Naive thymus-derived CD8-positive, alpha-beta T cell (primary cell): ENCODE results near the gene IFNE. TPM values are rescaled to one million over a fixed set of nuclear protein-coding genes. Genes with fewer than 3 reads are reported as not detected.
A peak's percentile ranks its signal among the peaks of the same experiment; 100 is the strongest.

Experiments used
- ATAC-seq, 2 donors: fragments of 150-1000 bp; cut with Tn5 transposase in 1 of 2; sonication (Bioruptor Pico), chemical (Tn5 transposase) in 1 of 2; 1 replicate in 1 of 2; 2 replicates in 1 of 2; pipeline ENCODE4 v1.10.0; 2021; ENCODE audit warnings: mild to moderate bottlenecking in 2 of 2, moderate library complexity in 2 of 2
- POLR2A ChIA-PET: fragments of 350-600 bp; sonication (Branson Sonifier 250); formaldehyde crosslinking; loops from one replicate; lab custom pipeline; 2021; ENCODE audit warnings: antibody characterized with exemption; lab: Charles Lee
- DNase-seq, 10 donors: peaks; one replicate each; pipeline versions ENCODE4 v3.0.0 to v3.0.0-alpha.2; 2020 to 2022
- H3K27ac Mint-ChIP-seq, 10 donors: one replicate each; pipeline ENCODE4 v1.8.0; 2020 to 2022; ENCODE audit warnings: mild to moderate bottlenecking in 10 of 10, mixed read lengths in 10 of 10, moderate library complexity in 4 of 10, inconsistent platforms in 1 of 10
- H3K27me3 Mint-ChIP-seq, 5 donors: one replicate each; pipeline ENCODE4 v1.8.0; 2021 to 2022; ENCODE audit warnings: mixed read lengths in 5 of 5
- H3K36me3 Mint-ChIP-seq, 3 donors: one replicate each; pipeline ENCODE4 v1.8.0; 2020 to 2022; ENCODE audit warnings: mixed read lengths in 3 of 3, mild to moderate bottlenecking in 2 of 3, inconsistent platforms in 1 of 3
- H3K4me1 Mint-ChIP-seq, 4 donors: one replicate each; pipeline ENCODE4 v1.8.0; 2021 to 2022; ENCODE audit warnings: mixed read lengths in 4 of 4
- H3K4me3 Mint-ChIP-seq, 10 donors: one replicate each; pipeline ENCODE4 v1.8.0; 2020 to 2022; ENCODE audit warnings: mild to moderate bottlenecking in 10 of 10, mixed read lengths in 10 of 10, moderate library complexity in 6 of 10, inconsistent platforms in 1 of 10
- H3K9me3 Mint-ChIP-seq, 9 donors: one replicate each; pipeline ENCODE4 v1.8.0; 2020 to 2022; ENCODE audit warnings: mixed read lengths in 9 of 9, mild to moderate bottlenecking in 3 of 9, inconsistent platforms in 1 of 9, moderate library complexity in 1 of 9
- polyA plus RNA-seq, 3 donors: library from polyadenylated mRNA; unstranded; fragments of 300-500 nt; fragmentation: Illumina TruSeq; gene quantifications; one replicate each; pipeline ENCODE4 v1.2.3, GENCODE V29; 2021
- total RNA-seq, 8 experiments: library from RNA in 2 of 8; stranded (reverse) in 2 of 8; gene quantifications; one replicate each; pipeline ENCODE4 v1.2.3 and lab custom pipeline; 2021 to 2026

Gene IFNE
- total RNA-seq (under 1 TPM; 0.23 to 0.44 TPM), polyA plus RNA-seq (not detected), total RNA-seq (lab: John Stamatoyannopoulos, UW) (0 to 0.43 (median 0.07) reads per million in 6 experiments)

- Mint-ChIP-seq H3K4me1 (peaks cover 0 to 6% (median 3%) of the 10 kb centered on the region in 4 donors), H3K4me3 (no peak within 1 kb of the TSS), H3K9me3 (peaks cover 4 to 23% (median 13%) of the 10 kb centered on the region in 9 donors), H3K27me3 (no peaks in the 10 kb centered on the region), H3K36me3 (peaks cover 2 to 17% (median 15%) of the 10 kb centered on the region in 3 donors), H3K27ac (no peak within 1 kb of the TSS)
- DNase-seq (no peak), ATAC-seq (no peak)
- POLR2A ChIA-PET, result no interaction called here
Observed at GRCh38 chr9:21482213-21482612, at the start of gene IFNE. Gene IFNE, minus strand, starts transcription at chr9:21482313. Its CDS starts 619 bp downstream, at chr9:21481694.

GRCh38 chr9:21528123-21528808 lies 46.2 kb upstream of the IFNE start:
- POLR2A ChIA-PET, result no interaction called here
- H3K4me1 Mint-ChIP-seq, result peaks cover 0 to 3% (median 0%) of the 10 kb centered on the region in 4 donors
- no peak overlapping the region for H3K27ac Mint-ChIP-seq
- H3K9me3 Mint-ChIP-seq, result peaks cover 0 to 4% (median 0%) of the 10 kb centered on the region in 9 donors
- H3K27me3 Mint-ChIP-seq, result peaks cover 0 to 15% (median 0%) of the 10 kb centered on the region in 5 donors
- DNase-seq (no peak), ATAC-seq (no peak)
- peaks cover 6 to 17% (median 14%) of the 10 kb centered on the region in 3 donors for H3K36me3 Mint-ChIP-seq
- H3K4me3 Mint-ChIP-seq, result no peak overlapping the region

GRCh38 chr9:21527579-21527978 lies 45.5 kb upstream of the IFNE start:
- Mint-ChIP-seq H3K27me3 (peaks cover 0 to 17% (median 0%) of the 10 kb centered on the region in 5 donors), H3K4me3 (no peak overlapping the region), H3K9me3 (peaks cover 0 to 8% (median 0%) of the 10 kb centered on the region in 9 donors), H3K36me3 (peaks cover 6 to 17% (median 14%) of the 10 kb centered on the region in 3 donors), H3K4me1 (peaks cover 0 to 3% (median 0%) of the 10 kb centered on the region in 4 donors), H3K27ac (no peak overlapping the region)
- DNase-seq (no peak), ATAC-seq (no peak)
- POLR2A ChIA-PET, result no interaction called here

- H3K9me3 Mint-ChIP-seq, result peaks cover 0 to 8% (median 0%) of the 10 kb centered on the region in 9 donors
- H3K4me3 Mint-ChIP-seq, result no peak overlapping the region
- H3K27me3 Mint-ChIP-seq, result peaks cover 0 to 17% (median 0%) of the 10 kb centered on the region in 5 donors
- H3K27ac Mint-ChIP-seq, result peak overlapping the region in 1 of 10 donors; percentile 39
- peaks cover 0 to 3% (median 0%) of the 10 kb centered on the region in 4 donors for H3K4me1 Mint-ChIP-seq
- POLR2A ChIA-PET, result no interaction called here
- H3K36me3 Mint-ChIP-seq, result peaks cover 3 to 21% (median 17%) of the 10 kb centered on the region in 3 donors
- ATAC-seq, result no peak
- no peak for DNase-seq
Observed at GRCh38 chr9:21525174-21525573, 43.1 kb upstream of the IFNE start.

GRCh38 chr9:21524099-21524830 lies 42.2 kb upstream of the IFNE start:
- Mint-ChIP-seq H3K27me3 (peaks cover 0 to 19% (median 0%) of the 10 kb centered on the region in 5 donors), H3K4me1 (peaks cover 0 to 2% (median 0%) of the 10 kb centered on the region in 4 donors), H3K36me3 (peaks cover 2 to 20% (median 14%) of the 10 kb centered on the region in 3 donors), H3K4me3 (no peak overlapping the region), H3K9me3 (peaks cover 0 to 8% (median 0%) of the 10 kb centered on the region in 9 donors), H3K27ac (no peak overlapping the region)
- POLR2A ChIA-PET, result no interaction called here
- no peak for DNase-seq
- no peak for ATAC-seq

GRCh38 chr9:21523021-21524014 lies 41.2 kb upstream of the IFNE start:
- H3K9me3 Mint-ChIP-seq, result peaks cover 0 to 8% (median 0%) of the 10 kb centered on the region in 9 donors
- peaks cover 0 to 1% (median 0%) of the 10 kb centered on the region in 4 donors for H3K4me1 Mint-ChIP-seq
- POLR2A ChIA-PET, result no interaction called here
- H3K36me3 Mint-ChIP-seq, result peaks cover 0 to 14% (median 7%) of the 10 kb centered on the region in 3 donors
- H3K27ac Mint-ChIP-seq, result no peak overlapping the region
- no peak for DNase-seq
- peaks cover 0 to 19% (median 0%) of the 10 kb centered on the region in 5 donors for H3K27me3 Mint-ChIP-seq
- H3K4me3 Mint-ChIP-seq, result no peak overlapping the region
- ATAC-seq, result no peak

- Mint-ChIP-seq H3K36me3 (peaks cover 0 to 14% (median 7%) of the 10 kb centered on the region in 3 donors), H3K9me3 (peaks cover 0 to 8% (median 0%) of the 10 kb centered on the region in 9 donors), H3K4me1 (peaks cover 0 to 2% (median under 1%) of the 10 kb centered on the region in 4 donors), H3K27me3 (peaks cover 0 to 19% (median 0%) of the 10 kb centered on the region in 5 donors), H3K27ac (no peak overlapping the region), H3K4me3 (no peak overlapping the region)
- POLR2A ChIA-PET, result no interaction called here
- DNase-seq, result no peak
- ATAC-seq, result no peak
Observed at GRCh38 chr9:21522348-21522747, 40.2 kb upstream of the IFNE start.

- H3K4me3 Mint-ChIP-seq, result no peak overlapping the region
Observed at GRCh38 chr9:21521448-21521847, 39.3 kb upstream of the IFNE start.

GRCh38 chr9:21520501-21521228 lies 38.6 kb upstream of the IFNE start:
- Mint-ChIP-seq H3K9me3 (peaks cover 0 to 8% (median 0%) of the 10 kb centered on the region in 9 donors), H3K27me3 (peaks cover 0 to 12% (median 0%) of the 10 kb centered on the region in 5 donors), H3K4me1 (peaks cover 0 to 4% (median 2%) of the 10 kb centered on the region in 4 donors), H3K36me3 (peaks cover 0 to 14% (median 5%) of the 10 kb centered on the region in 3 donors), H3K27ac (no peak overlapping the region), H3K4me3 (no peak overlapping the region)
- POLR2A ChIA-PET, result no interaction called here
- ATAC-seq, result no peak
- DNase-seq, result no peak

More at GRCh38 chr9:21521448-21521847, 39.3 kb upstream of the IFNE start:
- DNase-seq, result no peak
- peaks cover 0 to 4% (median under 1%) of the 10 kb centered on the region in 4 donors for H3K4me1 Mint-ChIP-seq
- H3K27ac Mint-ChIP-seq, result peak overlapping the region in 1 of 10 donors; percentile 33
- H3K36me3 Mint-ChIP-seq, result peaks cover 0 to 14% (median 5%) of the 10 kb centered on the region in 3 donors
- POLR2A ChIA-PET, result interaction anchor here (1.0 kb wide), 1 partner anchor 12 kb away, joined by 4 read pairs; no protein-coding TSS in a partner anchor
- H3K27me3 Mint-ChIP-seq, result peaks cover 0 to 16% (median 0%) of the 10 kb centered on the region in 5 donors
- peaks cover 0 to 8% (median 0%) of the 10 kb centered on the region in 9 donors for H3K9me3 Mint-ChIP-seq
- ATAC-seq, result no peak

- H3K36me3 Mint-ChIP-seq, result peaks cover 0 to 14% (median 3%) of the 10 kb centered on the region in 3 donors
- H3K27ac Mint-ChIP-seq, result peak overlapping the region in 1 of 10 donors; percentile 18
- no peak for ATAC-seq
- H3K27me3 Mint-ChIP-seq, result peaks cover 0 to 10% (median 0%) of the 10 kb centered on the region in 5 donors
- no peak overlapping the region for H3K4me3 Mint-ChIP-seq
- POLR2A ChIA-PET, result no interaction called here
- no peak for DNase-seq
- peaks cover 0 to 4% (median 2%) of the 10 kb centered on the region in 4 donors for H3K4me1 Mint-ChIP-seq
- H3K9me3 Mint-ChIP-seq, result peaks cover 0 to 8% (median 0%) of the 10 kb centered on the region in 9 donors
Observed at GRCh38 chr9:21519855-21520434, 37.8 kb upstream of the IFNE start.

- Mint-ChIP-seq H3K27ac (peak overlapping the region in 2 of 10 donors; percentile 25 to 33), H3K4me3 (no peak overlapping the region), H3K36me3 (peaks cover 0 to 2% (median 0%) of the 10 kb centered on the region in 3 donors), H3K27me3 (peaks cover 0 to 2% (median 0%) of the 10 kb centered on the region in 5 donors), H3K4me1 (peaks cover 0 to 10% (median 2%) of the 10 kb centered on the region in 4 donors), H3K9me3 (peaks cover 0 to 3% (median 0%) of the 10 kb centered on the region in 9 donors)
- no peak for ATAC-seq
- POLR2A ChIA-PET, result no interaction called here
- DNase-seq, result no peak
Observed at GRCh38 chr9:21516796-21517195, 34.7 kb upstream of the IFNE start.
